Psoas muscle (tissue), 8 donors: ENCODE measurements around the gene TCF25. TPM values are rescaled to one million over a fixed set of nuclear protein-coding genes. Genes with fewer than 3 reads are reported as not detected.
"Not testable (repeated sequence)": the region's sequence is repeated elsewhere in the genome, so short reads cannot be mapped to it uniquely, and the experiment has no call there.

ENCODE experiments used
- ATAC-seq, 4 donors: fragments of 200-7000 bp; cut with Tn5 transposase; one replicate each; pipeline ENCODE4 v1.9.1; 2020; ENCODE audit warnings: moderate library complexity in 3 of 4, mild to moderate bottlenecking in 2 of 4
- DNase-seq, 2 donors: peaks; one replicate each; pipeline ENCODE4 v3.0.0-alpha.2; 2020
- H3K27ac ChIP-seq: fragments of 200-600 bp; one replicate; pipeline ENCODE4 v1.8.0; 2022
- H3K27me3 ChIP-seq, 3 donors: fragments of 200-600 bp in 1 of 3; one replicate each; pipeline versions ENCODE4 v1.6.1 to v1.8.0; 2013 to 2022; ENCODE audit warnings: low read length in 2 of 3, mild to moderate bottlenecking in 2 of 3, moderate library complexity in 1 of 3; ENCODE audit not compliant: insufficient read depth in 3 of 3
- H3K36me3 ChIP-seq, 2 donors: fragments of 200-600 bp in 1 of 2; one replicate each; pipeline versions ENCODE4 v1.6.1 to v1.8.0; 2013 to 2022; ENCODE audit warnings: low read depth in 1 of 2, mild to moderate bottlenecking in 1 of 2, moderate library complexity in 1 of 2; ENCODE audit not compliant: insufficient read depth in 1 of 2
- H3K4me1 ChIP-seq: fragments of 200-600 bp; one replicate; pipeline ENCODE4 v1.8.0; 2022
- H3K4me3 ChIP-seq: fragments of 200-600 bp; one replicate; pipeline ENCODE4 v1.8.0; 2022; ENCODE audit warnings: mild to moderate bottlenecking
- H3K9me3 ChIP-seq: fragments of 200-600 bp; one replicate; pipeline ENCODE4 v1.8.0; 2022
- WGBS, 3 donors: extraction: QIAGEN DNeasy Blood & Tissue Kit; methylation state at CpG; one replicate each; pipeline versions ENCODE4 v1.1.6 to v1.1.7; 2013; 5-methylcytosine and 5-hydroxymethylcytosine counted together
- intact Hi-C, 2 donors: fragments of 100-400 bp; cut with DNase I; formaldehyde crosslinking; loops; one replicate each; pipeline versions ENCODE4 v1.11.0 to v1.14.2; 2022
- polyA plus RNA-seq, 3 donors: library from polyadenylated mRNA; stranded (reverse); fragments of 200-250 nt; gene quantifications; one replicate each; pipeline ENCODE4 v1.2.3, GENCODE V29; 2013
- total RNA-seq, 4 donors: library from RNA; stranded (reverse); fragmentation: NEBNext Ultra II Directional in 2 of 4; extraction: Animal tissue kit (Norgen Biotek cat#: 25700) in 2 of 4; gene quantifications; one replicate each; pipeline versions ENCODE4 v1.2.1 to v1.2.4, GENCODE V29; 2021 to 2023
- TF ChIP-seq, protein P1 (sequence below): fragments of 200-600 bp; IDR thresholded peaks from one replicate; pipeline ENCODE4 v1.8.0; 2022; ENCODE audit warnings: antibody characterized with exemption
- donor health status: healthy with polysubstance abuse.
- donor health status: DM: no; HTN: no; CAD: no; lungs with moderate emphysema.
- donor health status: Bipolar disorder and iron deficiency.
- donor health status: healthy.
- donor health status: DM: yes; HTN: yes; CAD: no.
- donor health status: DM: no; HTN: no; CAD: no.
- donor health status: DM: no; HTN: no; CAD: no.
- donor health status: DM: yes; HTN: yes; CAD: no.

Gene TCF25
- total and polyA plus RNA-seq, 7 donors, result 46.1 to 93.6 (median 57.6) TPM

DNA sequence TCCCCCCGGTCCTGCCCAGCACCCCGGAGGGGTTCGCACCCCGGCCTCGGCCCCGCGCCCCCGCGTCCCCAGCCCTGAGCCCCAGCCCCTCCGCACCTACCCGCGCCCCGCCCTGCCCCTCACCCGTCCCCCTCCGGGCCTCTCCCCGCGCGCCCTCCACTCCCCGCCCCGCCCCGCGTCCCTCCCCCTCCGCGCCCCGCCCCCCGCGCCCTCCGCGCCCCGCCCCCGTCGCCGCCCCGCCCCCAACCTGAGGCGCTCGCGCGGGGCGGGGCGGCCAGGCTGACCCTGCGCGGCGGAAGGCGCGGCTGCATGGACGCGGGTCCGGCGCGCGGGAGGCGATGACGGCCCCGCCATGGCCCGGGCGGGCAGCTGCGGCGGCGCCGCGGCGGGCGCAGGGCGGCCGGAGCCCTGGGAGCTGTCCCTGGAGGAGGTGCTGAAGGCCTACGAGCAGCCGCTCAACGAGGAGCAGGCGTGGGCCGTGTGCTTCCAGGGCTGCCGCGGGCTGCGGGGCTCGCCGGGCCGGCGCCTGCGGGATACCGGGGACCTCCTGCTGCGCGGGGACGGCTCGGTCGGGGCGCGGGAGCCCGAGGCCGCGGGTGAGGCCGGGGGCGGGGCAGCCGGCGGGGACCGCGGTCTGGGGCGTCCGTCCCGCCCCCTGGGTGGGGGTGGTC lies 45.1 kb upstream of the TCF25 start, which contains the start of gene SPIRE2:
Gene SPIRE2 (plus strand): TSS at position 277 of the 671 bp plus-strand sequence. CDS start 76 bp downstream, at position 353.
- WGBS, 3 donors, result 1 to 2% (median 2%) methylated on average over 15 to 83 of the region's 98 CpGs

DNA sequence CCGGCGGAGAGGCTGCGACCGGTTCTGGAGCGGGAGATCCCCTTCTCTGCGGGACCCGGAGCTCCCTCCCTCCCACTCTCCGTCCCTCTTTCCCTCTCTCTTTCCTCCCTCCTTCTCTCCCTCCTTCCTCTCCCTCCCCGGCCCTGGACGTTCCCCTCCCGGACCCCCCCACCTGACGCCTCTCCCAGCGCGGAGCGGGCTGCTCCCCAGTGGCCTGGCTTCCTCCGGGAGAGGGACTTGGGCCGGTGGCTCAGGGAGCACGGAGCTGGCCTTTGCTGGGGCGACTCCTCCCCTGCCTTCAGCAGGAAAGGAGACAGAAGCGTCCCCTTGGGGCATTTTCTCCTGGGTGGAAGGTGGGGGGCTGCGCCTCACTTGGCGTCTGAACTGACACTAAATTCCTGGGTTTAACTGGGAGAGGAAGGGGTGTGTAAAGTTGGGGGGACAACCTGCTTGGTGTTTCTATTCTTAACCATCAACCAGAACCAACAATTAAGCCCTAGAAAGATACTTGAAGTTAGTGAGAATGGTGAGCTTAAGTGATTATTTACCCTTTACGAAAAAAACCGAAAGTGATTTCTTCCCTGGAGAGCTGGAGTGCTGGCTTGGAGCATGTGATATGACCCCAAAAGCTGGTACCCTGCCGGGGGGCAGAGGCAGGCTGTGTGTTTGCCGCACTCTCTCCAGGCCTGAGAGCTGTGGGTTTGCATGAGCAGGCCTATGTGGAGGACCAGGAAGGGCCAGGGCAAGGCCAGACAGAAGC lies 44.3 kb upstream of the TCF25 start:
- no peaks in the 10 kb centered on the region for H3K36me3 ChIP-seq
- ATAC-seq, result peak in 1 of 4 donors; percentile 11
- H3K4me3 ChIP-seq, result peak overlapping the region; percentile 46
- no peak for DNase-seq
- H3K9me3 ChIP-seq, result no peaks in the 10 kb centered on the region
- WGBS, 3 donors, result 11 to 12% (median 12%) methylated on average over 19 to 26 of the region's 26 CpGs
- H3K4me1 ChIP-seq, result no peaks in the 10 kb centered on the region
- intact Hi-C loops, result no loop called here
- no peak overlapping the region for H3K27ac ChIP-seq
- TF ChIP-seq, protein P1, sequence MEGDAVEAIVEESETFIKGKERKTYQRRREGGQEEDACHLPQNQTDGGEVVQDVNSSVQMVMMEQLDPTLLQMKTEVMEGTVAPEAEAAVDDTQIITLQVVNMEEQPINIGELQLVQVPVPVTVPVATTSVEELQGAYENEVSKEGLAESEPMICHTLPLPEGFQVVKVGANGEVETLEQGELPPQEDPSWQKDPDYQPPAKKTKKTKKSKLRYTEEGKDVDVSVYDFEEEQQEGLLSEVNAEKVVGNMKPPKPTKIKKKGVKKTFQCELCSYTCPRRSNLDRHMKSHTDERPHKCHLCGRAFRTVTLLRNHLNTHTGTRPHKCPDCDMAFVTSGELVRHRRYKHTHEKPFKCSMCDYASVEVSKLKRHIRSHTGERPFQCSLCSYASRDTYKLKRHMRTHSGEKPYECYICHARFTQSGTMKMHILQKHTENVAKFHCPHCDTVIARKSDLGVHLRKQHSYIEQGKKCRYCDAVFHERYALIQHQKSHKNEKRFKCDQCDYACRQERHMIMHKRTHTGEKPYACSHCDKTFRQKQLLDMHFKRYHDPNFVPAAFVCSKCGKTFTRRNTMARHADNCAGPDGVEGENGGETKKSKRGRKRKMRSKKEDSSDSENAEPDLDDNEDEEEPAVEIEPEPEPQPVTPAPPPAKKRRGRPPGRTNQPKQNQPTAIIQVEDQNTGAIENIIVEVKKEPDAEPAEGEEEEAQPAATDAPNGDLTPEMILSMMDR, result no peak
- H3K27me3 ChIP-seq, result peaks cover 0 to 37% (median 2%) of the 10 kb centered on the region in 3 donors

More for the DNA sequence above, 45.1 kb upstream of the TCF25 start, which contains the start of gene SPIRE2:
- peak; percentile 81 to 93 (median 86) for ATAC-seq
- peak; percentile 69 to 84 for DNase-seq
- Histone ChIP-seq H3K4me1 (no peaks in the 10 kb centered on the region), H3K4me3 (peak within 1 kb of the TSS; percentile 59), H3K36me3 (no peaks in the 10 kb centered on the region), H3K9me3 (no peaks in the 10 kb centered on the region), H3K27me3 (peaks cover 0 to 37% (median 2%) of the 10 kb centered on the region in 3 donors), H3K27ac (no peak within 1 kb of the TSS)
- TF ChIP-seq, protein P1, result no peak
- intact Hi-C loops, result no loop called here

DNA sequence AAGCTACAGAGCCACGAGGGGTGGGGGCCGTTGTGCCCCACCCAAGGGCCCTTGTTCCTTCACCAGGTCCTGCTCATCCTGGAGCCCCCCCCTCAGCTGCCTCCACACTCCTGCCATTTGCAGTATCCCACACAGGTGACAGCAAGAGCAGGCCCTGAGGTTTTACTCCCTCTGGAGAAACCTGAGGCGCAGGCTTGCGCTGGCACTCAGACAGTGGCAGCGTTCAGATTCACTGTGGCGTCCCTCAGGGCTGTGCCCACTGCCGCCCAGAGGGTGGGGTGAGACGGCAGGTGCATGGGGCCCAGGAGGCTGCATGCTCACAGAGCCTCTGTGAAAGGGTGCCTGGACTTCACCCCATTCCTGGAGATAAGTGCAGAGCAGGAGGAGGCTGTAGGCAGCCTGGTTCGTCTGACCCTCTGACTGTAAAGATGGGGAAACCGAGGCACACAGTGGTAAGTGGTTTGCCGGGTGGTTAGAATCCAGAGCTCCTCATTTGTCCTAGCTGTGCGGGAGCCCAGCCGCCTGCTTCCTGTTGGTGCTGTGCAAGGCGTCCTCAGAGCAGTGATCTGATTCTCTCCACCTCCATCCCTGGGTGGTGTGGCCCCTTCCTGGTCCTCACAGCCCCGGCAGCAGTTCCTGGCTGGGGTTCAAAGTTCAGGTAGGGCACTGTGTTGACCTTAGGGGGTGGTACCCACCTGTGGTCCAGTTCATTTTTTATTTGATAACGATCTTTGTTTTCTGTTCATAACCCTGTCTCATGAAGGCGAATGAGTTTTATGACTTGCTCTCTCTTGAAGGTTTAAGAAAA lies 43.6 kb upstream of the TCF25 start:
- DNase-seq (no peak), ATAC-seq (no peak)
- H3K4me1 ChIP-seq, result no peaks in the 10 kb centered on the region
- peaks cover 0 to 37% (median 2%) of the 10 kb centered on the region in 3 donors for H3K27me3 ChIP-seq
- H3K36me3 ChIP-seq, result no peaks in the 10 kb centered on the region
- TF ChIP-seq, protein P1, result no peak
- no peak overlapping the region for H3K4me3 ChIP-seq
- intact Hi-C loops, result no loop called here
- no peaks in the 10 kb centered on the region for H3K9me3 ChIP-seq
- WGBS, 3 donors, result 61 to 69% (median 63%) methylated on average over 17 of the region's 17 CpGs
- H3K27ac ChIP-seq, result no peak overlapping the region

DNA sequence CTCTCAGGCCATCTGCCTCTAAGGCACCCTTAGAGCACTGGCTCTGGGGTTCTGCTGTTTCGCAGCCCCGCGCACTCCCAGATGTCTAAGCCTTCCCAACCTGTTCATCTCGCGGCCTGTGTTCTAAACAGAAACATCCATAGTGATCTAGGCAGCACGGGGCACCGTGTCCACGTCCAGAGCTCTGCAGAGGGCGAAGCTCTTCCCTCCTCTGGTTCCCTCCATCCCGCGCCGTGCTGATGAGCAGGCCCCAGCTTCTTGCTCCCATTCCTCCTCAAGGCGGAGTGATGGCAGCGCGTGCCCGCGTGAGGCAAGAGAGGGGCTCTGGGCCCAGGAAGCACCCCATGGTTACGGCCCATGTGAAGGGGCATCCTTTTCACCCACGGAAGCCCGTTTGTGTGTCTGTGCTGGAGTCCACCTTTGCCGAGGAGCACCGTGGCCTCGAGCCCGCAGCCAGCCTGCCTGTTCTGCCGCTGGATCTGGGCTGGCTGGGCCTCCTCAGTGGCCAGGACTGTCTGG lies 41.5 kb upstream of the TCF25 start:
- WGBS, 3 donors, result 91 to 94% (median 93%) methylated on average over 25 of the region's 25 CpGs
- Histone ChIP-seq H3K36me3 (no peaks in the 10 kb centered on the region), H3K4me3 (no peak overlapping the region), H3K27ac (no peak overlapping the region), H3K9me3 (no peaks in the 10 kb centered on the region), H3K4me1 (no peaks in the 10 kb centered on the region), H3K27me3 (peaks cover 0 to 38% (median 3%) of the 10 kb centered on the region in 3 donors)
- DNase-seq (no peak), ATAC-seq (no peak)
- TF ChIP-seq, protein P1, result no peak
- intact Hi-C loops, result no loop called here

DNA sequence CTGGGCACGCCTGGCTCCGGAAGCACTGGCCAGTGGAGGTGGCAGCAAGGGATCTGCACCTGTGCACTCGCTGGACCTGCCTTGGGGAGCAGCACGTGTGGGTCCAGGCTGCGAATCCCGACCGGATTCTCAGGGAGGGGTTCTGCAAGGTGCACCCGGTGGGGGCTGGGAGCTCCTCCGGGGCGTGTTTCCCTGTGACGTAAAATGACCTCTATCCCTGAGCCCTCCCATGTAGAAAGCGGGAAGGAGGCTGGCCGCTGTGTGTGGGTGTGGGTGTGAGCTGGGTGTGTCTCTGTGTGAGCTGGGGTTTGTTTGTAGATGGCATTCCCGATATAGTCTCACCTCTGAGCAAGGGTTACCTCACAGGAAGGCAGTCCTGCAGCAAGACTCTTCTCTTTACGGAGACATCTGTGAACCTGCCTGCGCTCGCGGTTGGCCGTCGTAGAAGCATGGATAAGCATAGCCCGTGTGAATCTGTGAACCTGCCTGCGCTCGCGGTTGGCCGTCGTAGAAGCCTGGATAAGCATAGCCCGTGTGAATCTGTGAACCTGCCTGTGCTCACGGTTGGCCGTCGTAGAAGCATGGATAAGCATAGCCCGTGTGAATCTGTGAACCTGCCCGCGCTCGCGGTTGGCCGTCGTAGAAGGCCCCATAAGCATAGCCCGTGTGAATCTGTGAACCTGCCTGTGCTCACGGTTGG lies 39.6 kb upstream of the TCF25 start:
- H3K36me3 ChIP-seq, DNase-seq, H3K27ac ChIP-seq, ATAC-seq, H3K9me3 ChIP-seq, H3K4me1 ChIP-seq, H3K4me3 ChIP-seq, intact Hi-C loops: not testable (repeated sequence)
- 96 to 98% (median 97%) methylated on average over 38 to 39 of the region's 39 CpGs for WGBS, 3 donors
- H3K27me3 ChIP-seq, result peaks cover 0 to 39% (median 3%) of the 10 kb centered on the region in 3 donors

DNA sequence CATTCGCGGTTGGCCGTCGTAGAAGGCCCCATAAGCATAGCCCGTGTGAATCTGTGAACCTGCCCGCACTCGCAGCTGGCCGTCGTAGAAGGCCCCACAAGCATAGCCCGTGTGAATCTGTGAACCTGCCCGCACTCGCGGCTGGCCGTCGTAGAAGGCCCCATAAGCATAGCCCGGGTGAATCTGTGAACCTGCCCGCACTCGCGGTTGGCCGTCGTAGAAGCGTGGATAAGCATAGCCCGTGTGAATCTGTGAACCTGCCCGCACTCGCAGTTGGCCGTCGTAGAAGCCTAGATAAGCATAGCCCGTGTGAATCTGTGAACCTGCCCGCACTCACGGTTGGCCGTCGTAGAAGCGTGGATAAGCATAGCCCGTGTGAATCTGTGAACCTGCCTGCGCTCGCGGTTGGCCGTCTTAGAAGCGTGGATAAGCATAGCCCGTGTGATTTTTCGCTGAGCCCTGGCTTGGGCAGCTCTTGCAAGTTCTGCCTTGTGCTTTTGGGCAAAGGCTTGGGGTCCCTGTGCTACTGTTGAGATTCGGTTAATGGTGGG lies 38.5 kb upstream of the TCF25 start:
- H3K4me3 ChIP-seq, H3K27ac ChIP-seq, H3K9me3 ChIP-seq, H3K36me3 ChIP-seq, ATAC-seq, intact Hi-C loops, H3K4me1 ChIP-seq, DNase-seq: not testable (repeated sequence)
- WGBS, 3 donors, result 96 to 97% (median 96%) methylated on average over 37 to 42 of the region's 42 CpGs
- peaks cover 0 to 28% (median 3%) of the 10 kb centered on the region in 3 donors for H3K27me3 ChIP-seq
